Hepatocyte (in vitro differentiated cells): ENCODE measurements around the gene CTNNA2. TPM values are rescaled to one million over a fixed set of nuclear protein-coding genes. Genes with fewer than 3 reads are reported as not detected.

Experiments used
- DNase-seq: peaks from one replicate; pipeline ENCODE4 v3.0.0-alpha.2; 2016; ENCODE audit warnings: low spot score
- H2AFZ ChIP-seq: fragments of 200-600 bp; sonication (generic); 2 replicates; pipeline ENCODE4 v1.6.0; 2016; ENCODE audit warnings: antibody characterized with exemption, mild to moderate bottlenecking
- H3K27ac ChIP-seq: fragments of 200-600 bp; sonication (generic); 2 replicates; pipeline ENCODE4 v1.5.1; 2016; ENCODE audit warnings: mild to moderate bottlenecking
- H3K27me3 ChIP-seq: fragments of 200-600 bp; sonication (generic); 2 replicates; pipeline ENCODE4 v1.6.1; 2016
- H3K36me3 ChIP-seq: fragments of 200-600 bp; sonication (generic); replicated peaks from 2 replicates; pipeline ENCODE4 v1.5.1; 2016; ENCODE audit warnings: low read depth; ENCODE audit not compliant: insufficient read depth
- H3K4me1 ChIP-seq: fragments of 200-600 bp; sonication (generic); 2 replicates; pipeline ENCODE4 v1.5.1; 2016; ENCODE audit warnings: mild to moderate bottlenecking, moderate library complexity; ENCODE audit not compliant: insufficient read depth
- H3K4me2 ChIP-seq: fragments of 200-600 bp; sonication (generic); 2 replicates; pipeline ENCODE4 v1.6.0; 2016
- H3K4me3 ChIP-seq: fragments of 200-600 bp; sonication (generic); 2 replicates; pipeline ENCODE4 v1.5.1; 2016; ENCODE audit warnings: mild to moderate bottlenecking
- H3K79me2 ChIP-seq: fragments of 200-600 bp; sonication (generic); 2 replicates; pipeline ENCODE4 v1.6.0; 2017; ENCODE audit warnings: mild to moderate bottlenecking
- H3K9me2 ChIP-seq: fragments of 200-600 bp; sonication (generic); replicated peaks from 2 replicates; pipeline ENCODE4 v1.6.0; 2017; ENCODE audit warnings: mild to moderate bottlenecking; ENCODE audit not compliant: insufficient read depth
- H3K9me3 ChIP-seq: fragments of 200-600 bp; sonication (generic); 2 replicates; pipeline ENCODE4 v1.5.1; 2016; ENCODE audit warnings: low read depth, mild to moderate bottlenecking
- H4K20me1 ChIP-seq: fragments of 200-600 bp; sonication (generic); 2 replicates; pipeline ENCODE4 v1.6.0; 2016; ENCODE audit warnings: mild to moderate bottlenecking; ENCODE audit not compliant: insufficient read depth, poor library complexity, severe bottlenecking
- EZH2 ChIP-seq: fragments of 200-600 bp; sonication (generic); IDR thresholded peaks from 2 replicates; pipeline ENCODE4 v1.6.1; 2016; ENCODE audit warnings: antibody characterized with exemption, mild to moderate bottlenecking, borderline replicate concordance
- EZH2phosphoT487 ChIP-seq: fragments of 200-600 bp; sonication (generic); IDR thresholded peaks from one replicate; pipeline ENCODE4 v1.6.1; 2018; ENCODE audit warnings: antibody characterized with exemption, mild to moderate bottlenecking, low read depth, moderate library complexity; ENCODE audit not compliant: unreplicated experiment, severe bottlenecking
- WGBS: methylation state at CpG from one replicate; pipeline ENCODE4 v1.1.6; 2016; ENCODE audit warnings: low lambda C conversion rate; ENCODE audit errors: missing lambda C conversion rate; 5-methylcytosine and 5-hydroxymethylcytosine counted together
- polyA plus RNA-seq: library from polyadenylated mRNA; unstranded; fragments of >200 nt; fragmentation: Nextera tagmentation; extraction: Ambion mirVana; gene quantifications from 2 replicates; pipeline ENCODE4 v1.2.1, GENCODE V29; 2016
- total RNA-seq: library from RNA; depleted of rRNA; stranded (reverse); fragments of >200 nt; gene quantifications from 2 replicates; pipeline ENCODE4 v1.2.3, GENCODE V29; 2014
- TF ChIP-seq, protein P1 (sequence below): fragments of 200-600 bp; sonication (generic); IDR thresholded peaks from 2 replicates; pipeline ENCODE4 v1.5.1; 2016; ENCODE audit warnings: antibody characterized with exemption, mild to moderate bottlenecking; ENCODE audit not compliant: poor library complexity

Gene CTNNA2
- total and polyA plus RNA-seq, 2 experiments from 2014 or later = 0.79 to 4.4 TPM

DNA sequence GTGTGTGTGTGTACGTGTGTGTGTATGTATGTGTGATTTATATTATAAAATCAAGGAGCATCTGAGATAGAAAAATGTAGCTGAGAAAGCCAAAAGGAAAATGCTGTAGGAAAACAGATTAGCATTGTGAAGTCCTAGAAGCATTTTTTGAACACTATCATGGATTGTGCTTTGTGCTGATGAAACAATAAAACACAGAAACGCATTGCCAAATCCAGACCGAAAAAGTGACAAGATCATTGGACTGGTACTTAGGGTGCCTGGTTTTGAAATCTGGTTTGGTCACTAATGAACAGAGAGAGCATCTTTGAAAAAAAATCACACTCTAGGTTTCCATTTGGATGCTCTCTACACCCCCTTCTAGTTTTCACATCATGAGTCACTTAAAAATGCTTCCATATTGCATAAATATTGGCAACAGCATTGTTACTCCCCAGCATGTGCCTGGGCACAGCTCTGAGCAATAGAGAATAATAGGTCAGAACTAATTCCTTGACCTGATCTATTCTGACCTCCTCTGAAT, 1006.3 kb downstream of the CTNNA2 start:
- TF ChIP-seq, protein P1, sequence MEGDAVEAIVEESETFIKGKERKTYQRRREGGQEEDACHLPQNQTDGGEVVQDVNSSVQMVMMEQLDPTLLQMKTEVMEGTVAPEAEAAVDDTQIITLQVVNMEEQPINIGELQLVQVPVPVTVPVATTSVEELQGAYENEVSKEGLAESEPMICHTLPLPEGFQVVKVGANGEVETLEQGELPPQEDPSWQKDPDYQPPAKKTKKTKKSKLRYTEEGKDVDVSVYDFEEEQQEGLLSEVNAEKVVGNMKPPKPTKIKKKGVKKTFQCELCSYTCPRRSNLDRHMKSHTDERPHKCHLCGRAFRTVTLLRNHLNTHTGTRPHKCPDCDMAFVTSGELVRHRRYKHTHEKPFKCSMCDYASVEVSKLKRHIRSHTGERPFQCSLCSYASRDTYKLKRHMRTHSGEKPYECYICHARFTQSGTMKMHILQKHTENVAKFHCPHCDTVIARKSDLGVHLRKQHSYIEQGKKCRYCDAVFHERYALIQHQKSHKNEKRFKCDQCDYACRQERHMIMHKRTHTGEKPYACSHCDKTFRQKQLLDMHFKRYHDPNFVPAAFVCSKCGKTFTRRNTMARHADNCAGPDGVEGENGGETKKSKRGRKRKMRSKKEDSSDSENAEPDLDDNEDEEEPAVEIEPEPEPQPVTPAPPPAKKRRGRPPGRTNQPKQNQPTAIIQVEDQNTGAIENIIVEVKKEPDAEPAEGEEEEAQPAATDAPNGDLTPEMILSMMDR = no peak
- TF ChIP-seq EZH2phosphoT487 = no peak
- TF ChIP-seq EZH2 = no peak
- H3K4me3 ChIP-seq = no peak overlapping the region
- H3K36me3 ChIP-seq = no peaks in the 10 kb centered on the region
- no peak overlapping the region for H2AFZ ChIP-seq
- H3K4me1 ChIP-seq = no peaks in the 10 kb centered on the region
- no peak overlapping the region for H3K4me2 ChIP-seq
- WGBS = 92% methylated on average over 3 of the region's 3 CpGs
- H3K27ac ChIP-seq = no peak overlapping the region
- no peaks in the 10 kb centered on the region for H3K9me3 ChIP-seq
- H3K9me2 ChIP-seq = no peaks in the 10 kb centered on the region
- no peaks in the 10 kb centered on the region for H4K20me1 ChIP-seq
- no peak for DNase-seq
- H3K79me2 ChIP-seq = no peaks in the 10 kb centered on the region
- no peaks in the 10 kb centered on the region for H3K27me3 ChIP-seq

DNA sequence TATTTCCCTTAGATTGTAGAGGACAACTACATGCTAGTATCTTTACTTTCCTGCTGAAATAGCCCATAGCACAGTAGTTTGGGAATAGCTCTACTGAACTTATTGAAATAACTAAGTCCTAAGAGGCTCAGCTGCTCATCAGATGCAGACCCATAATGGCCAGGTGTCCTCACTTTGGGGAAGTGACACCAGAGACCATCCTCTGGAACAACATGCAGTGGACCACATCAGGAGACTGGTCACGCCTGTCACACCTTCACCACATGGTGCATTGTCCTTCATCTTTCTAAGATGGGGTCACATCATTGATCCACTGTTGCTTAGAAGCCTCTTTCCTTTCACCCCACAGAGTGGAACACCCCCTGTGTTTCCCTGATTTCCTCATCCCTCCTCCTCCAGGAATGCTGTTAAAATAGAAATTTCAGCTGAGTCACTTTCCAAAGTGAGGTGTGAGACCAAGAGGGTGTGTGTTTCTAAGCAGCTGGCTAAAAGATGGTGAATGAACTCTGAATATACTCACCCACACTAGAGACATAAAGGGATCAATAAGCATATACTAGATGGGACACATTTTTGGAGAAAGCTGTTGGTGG, 1006.9 kb downstream of the CTNNA2 start:
- no peaks in the 10 kb centered on the region for H3K4me1 ChIP-seq
- no peak overlapping the region for H3K4me3 ChIP-seq
- H3K4me2 ChIP-seq = no peak overlapping the region
- H4K20me1 ChIP-seq = no peaks in the 10 kb centered on the region
- no peaks in the 10 kb centered on the region for H3K36me3 ChIP-seq
- no peak for TF ChIP-seq EZH2
- TF ChIP-seq EZH2phosphoT487 = no peak
- TF ChIP-seq, protein P1 = no peak
- DNase-seq = no peak
- H3K27ac ChIP-seq = no peak overlapping the region
- H3K79me2 ChIP-seq = no peaks in the 10 kb centered on the region
- 100% methylated on average over 1 of the region's 1 CpG for WGBS
- no peaks in the 10 kb centered on the region for H3K27me3 ChIP-seq
- H2AFZ ChIP-seq = no peak overlapping the region
- no peaks in the 10 kb centered on the region for H3K9me3 ChIP-seq
- H3K9me2 ChIP-seq = no peaks in the 10 kb centered on the region

DNA sequence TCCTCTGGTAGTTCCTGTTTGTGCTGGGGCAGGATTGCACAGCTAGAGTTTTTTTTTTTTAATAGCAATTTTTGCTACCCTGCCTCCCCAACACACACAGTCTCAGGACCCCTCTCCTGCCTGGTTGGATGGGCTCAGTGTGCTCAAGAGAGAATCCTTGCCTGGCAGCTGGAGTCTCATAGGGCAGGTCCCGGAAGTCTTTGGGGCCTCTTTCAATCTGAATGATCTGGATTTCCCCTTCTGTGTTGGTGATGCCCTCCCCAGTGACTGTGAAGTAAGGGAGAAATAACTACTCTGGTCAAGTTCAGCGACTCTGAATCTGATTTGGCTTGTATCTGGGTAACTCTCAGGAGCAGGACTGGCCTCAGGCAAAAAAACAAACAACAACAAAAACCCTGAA, 1012.3 kb downstream of the CTNNA2 start:
- Histone ChIP-seq H3K36me3 (no peaks in the 10 kb centered on the region), H4K20me1 (no peaks in the 10 kb centered on the region), H3K9me3 (no peaks in the 10 kb centered on the region), H2AFZ (no peak overlapping the region), H3K79me2 (no peaks in the 10 kb centered on the region), H3K27me3 (no peaks in the 10 kb centered on the region), H3K4me2 (no peak overlapping the region), H3K4me1 (no peaks in the 10 kb centered on the region), H3K9me2 (no peaks in the 10 kb centered on the region), H3K27ac (no peak overlapping the region), H3K4me3 (no peak overlapping the region)
- no peak for DNase-seq
- WGBS = 77% methylated on average over 2 of the region's 2 CpGs
- TF ChIP-seq EZH2phosphoT487 (no peak), EZH2 (no peak)
- TF ChIP-seq, protein P1 = no peak
